ENCODE data around the gene MROH9. TPM values are rescaled to one million over a fixed set of nuclear protein-coding genes. Genes with fewer than 3 reads are reported as not detected.

The MROH9 gene
- total RNA-seq, 1 donor from 2014 or later: not detected

DNA sequence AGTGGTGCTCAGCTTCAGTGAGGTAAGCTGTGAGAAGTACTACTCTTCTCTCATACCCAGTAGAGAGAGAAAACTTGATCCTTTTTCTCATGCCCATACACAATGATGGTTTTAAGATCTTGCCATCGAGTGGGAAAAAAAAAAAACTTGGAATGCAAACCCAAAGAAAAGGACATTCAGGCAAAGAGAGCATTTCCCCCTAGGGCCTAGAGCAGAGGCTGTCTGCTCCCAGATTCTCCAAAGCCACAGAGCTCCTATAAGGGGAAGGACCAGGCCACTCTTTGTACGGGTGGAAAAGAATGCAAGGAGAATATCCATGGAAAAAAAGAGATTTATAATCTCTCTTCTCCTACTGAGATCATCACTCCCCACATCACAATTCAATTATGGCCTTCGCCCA lies 34.9 kb downstream of the MROH9 start:
- H3K4me1 Mint-ChIP-seq (ENCODE audit: low read depth): peaks cover 8% of the 10 kb centered on the region
- peaks cover 5% of the 10 kb centered on the region for H3K9me3 Mint-ChIP-seq (ENCODE audit: low read depth)
- no peak overlapping the region for H3K4me3 Mint-ChIP-seq (ENCODE audit: unreplicated experiment)
- H3K27ac Mint-ChIP-seq (ENCODE audit: unreplicated experiment): no peak overlapping the region
- no peak for DNase-seq (ENCODE audit: low spot score)
- TF ChIP-seq, protein P1, sequence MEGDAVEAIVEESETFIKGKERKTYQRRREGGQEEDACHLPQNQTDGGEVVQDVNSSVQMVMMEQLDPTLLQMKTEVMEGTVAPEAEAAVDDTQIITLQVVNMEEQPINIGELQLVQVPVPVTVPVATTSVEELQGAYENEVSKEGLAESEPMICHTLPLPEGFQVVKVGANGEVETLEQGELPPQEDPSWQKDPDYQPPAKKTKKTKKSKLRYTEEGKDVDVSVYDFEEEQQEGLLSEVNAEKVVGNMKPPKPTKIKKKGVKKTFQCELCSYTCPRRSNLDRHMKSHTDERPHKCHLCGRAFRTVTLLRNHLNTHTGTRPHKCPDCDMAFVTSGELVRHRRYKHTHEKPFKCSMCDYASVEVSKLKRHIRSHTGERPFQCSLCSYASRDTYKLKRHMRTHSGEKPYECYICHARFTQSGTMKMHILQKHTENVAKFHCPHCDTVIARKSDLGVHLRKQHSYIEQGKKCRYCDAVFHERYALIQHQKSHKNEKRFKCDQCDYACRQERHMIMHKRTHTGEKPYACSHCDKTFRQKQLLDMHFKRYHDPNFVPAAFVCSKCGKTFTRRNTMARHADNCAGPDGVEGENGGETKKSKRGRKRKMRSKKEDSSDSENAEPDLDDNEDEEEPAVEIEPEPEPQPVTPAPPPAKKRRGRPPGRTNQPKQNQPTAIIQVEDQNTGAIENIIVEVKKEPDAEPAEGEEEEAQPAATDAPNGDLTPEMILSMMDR (IDR thresholded peaks at IDR 0.05): no peak
- peaks cover 3% of the 10 kb centered on the region for H3K27me3 Mint-ChIP-seq (ENCODE audit: low read depth)
- peaks cover 3% of the 10 kb centered on the region for H3K36me3 Mint-ChIP-seq (ENCODE audit: low read depth)

DNA sequence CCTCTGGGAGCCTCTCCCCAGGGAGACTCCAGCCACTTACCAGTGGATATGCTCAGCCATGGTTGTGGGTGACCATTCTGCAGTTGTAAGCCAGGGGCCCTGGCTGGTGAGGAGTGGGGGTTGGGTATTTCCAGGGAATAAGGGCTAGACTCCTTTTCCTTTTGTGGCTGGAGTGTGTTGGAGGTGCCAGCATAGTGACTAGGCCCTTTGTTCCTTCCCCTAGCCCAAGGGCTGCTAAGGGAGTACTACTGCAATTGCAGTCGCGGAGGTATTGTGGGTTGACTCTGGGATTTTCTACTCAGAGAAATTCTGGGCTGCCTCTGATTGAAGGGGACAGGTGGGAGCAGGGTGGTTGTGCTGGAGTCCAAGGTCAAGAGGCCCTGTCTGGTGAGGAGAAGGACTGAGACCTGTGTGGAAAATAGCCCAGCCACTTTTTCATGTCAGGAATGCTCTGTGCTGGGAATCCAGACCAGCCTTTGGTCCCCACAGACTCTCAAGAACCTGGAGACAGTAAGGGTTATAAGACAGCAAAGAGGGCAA lies 43.1 kb downstream of the MROH9 start:
- H3K4me3 Mint-ChIP-seq (ENCODE audit: unreplicated experiment): no peak overlapping the region
- H3K9me3 Mint-ChIP-seq (ENCODE audit: low read depth): peaks cover 38% of the 10 kb centered on the region
- H3K4me1 Mint-ChIP-seq (ENCODE audit: low read depth): no peaks in the 10 kb centered on the region
- peaks cover 2% of the 10 kb centered on the region for H3K27me3 Mint-ChIP-seq (ENCODE audit: low read depth)
- DNase-seq (ENCODE audit: low spot score): no peak
- no peak overlapping the region for H3K27ac Mint-ChIP-seq (ENCODE audit: unreplicated experiment)
- TF ChIP-seq, protein P1 (IDR thresholded peaks at IDR 0.05): no peak
- H3K36me3 Mint-ChIP-seq (ENCODE audit: low read depth): peaks cover 6% of the 10 kb centered on the region

DNA sequence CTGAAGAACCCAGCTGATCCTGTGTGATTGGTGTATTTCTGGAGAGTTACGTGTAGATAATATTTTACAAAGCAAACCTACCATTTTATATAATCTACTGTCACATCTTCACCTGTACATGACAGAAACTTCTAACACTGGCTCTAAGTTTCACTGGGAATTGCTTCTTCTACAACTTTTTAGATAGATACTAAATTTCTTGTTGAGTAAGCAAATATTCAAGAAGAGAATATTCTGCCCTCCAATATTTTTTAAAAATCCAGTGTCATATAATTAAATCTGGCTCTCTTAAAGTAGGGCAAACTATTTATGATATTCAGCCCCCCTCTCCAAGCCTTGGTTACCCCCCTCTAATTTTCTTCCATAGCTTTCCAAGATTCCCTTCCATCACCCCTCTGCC lies 50.1 kb downstream of the MROH9 start:
- Mint-ChIP-seq H3K4me1 (ENCODE audit: low read depth) (no peaks in the 10 kb centered on the region), H3K9me3 (ENCODE audit: low read depth) (peaks cover 7% of the 10 kb centered on the region), H3K36me3 (ENCODE audit: low read depth) (peaks cover 1% of the 10 kb centered on the region), H3K27ac (ENCODE audit: unreplicated experiment) (no peak overlapping the region), H3K27me3 (ENCODE audit: low read depth) (peaks cover 2% of the 10 kb centered on the region), H3K4me3 (ENCODE audit: unreplicated experiment) (no peak overlapping the region)
- no peak for DNase-seq (ENCODE audit: low spot score)
- TF ChIP-seq, protein P1 (IDR thresholded peaks at IDR 0.05): no peak

DNA sequence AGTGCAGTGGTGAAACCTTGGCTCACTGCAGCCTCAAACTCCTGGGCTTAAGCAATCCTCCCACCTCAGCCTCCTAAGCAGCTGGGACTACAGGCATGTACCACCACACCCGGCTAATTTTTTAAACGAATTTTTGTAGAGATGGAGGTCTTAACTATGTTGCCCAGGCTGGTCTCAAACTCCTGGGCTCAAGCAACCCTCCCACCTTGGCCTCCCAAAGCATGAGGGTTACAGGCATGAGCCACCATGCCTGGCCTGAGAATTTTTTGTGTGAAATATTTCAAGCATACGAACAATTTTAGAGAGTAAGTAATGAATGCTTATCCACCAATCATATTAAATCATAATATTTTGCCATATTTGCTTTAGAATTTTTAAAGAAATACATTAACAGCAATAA lies 51.6 kb downstream of the MROH9 start:
- H3K36me3 Mint-ChIP-seq (ENCODE audit: low read depth): no peaks in the 10 kb centered on the region
- TF ChIP-seq, protein P1 (IDR thresholded peaks at IDR 0.05): no peak
- DNase-seq (ENCODE audit: low spot score): no peak
- H3K9me3 Mint-ChIP-seq (ENCODE audit: low read depth): no peaks in the 10 kb centered on the region
- peaks cover 2% of the 10 kb centered on the region for H3K27me3 Mint-ChIP-seq (ENCODE audit: low read depth)
- no peaks in the 10 kb centered on the region for H3K4me1 Mint-ChIP-seq (ENCODE audit: low read depth)
- no peak overlapping the region for H3K27ac Mint-ChIP-seq (ENCODE audit: unreplicated experiment)
- no peak overlapping the region for H3K4me3 Mint-ChIP-seq (ENCODE audit: unreplicated experiment)

DNA sequence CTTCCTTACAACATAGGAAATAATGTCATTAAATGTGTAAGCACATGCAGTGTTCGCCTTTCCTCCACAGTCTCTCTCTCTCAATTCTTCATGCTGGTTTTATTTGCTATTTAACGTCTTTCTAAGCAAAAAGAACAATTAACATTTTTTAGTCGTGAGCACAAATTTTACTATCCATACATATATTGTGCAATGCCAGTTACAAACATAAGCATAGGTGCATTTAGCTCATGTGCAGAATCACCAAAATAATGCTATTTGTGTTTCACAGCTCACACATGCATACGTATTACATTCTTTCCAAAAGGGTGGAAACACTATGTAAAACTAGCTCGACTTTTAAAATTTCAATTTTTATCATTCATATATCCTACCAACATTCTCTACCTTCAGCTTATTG lies 52.1 kb downstream of the MROH9 start:
- no peak overlapping the region for H3K27ac Mint-ChIP-seq (ENCODE audit: unreplicated experiment)
- H3K36me3 Mint-ChIP-seq (ENCODE audit: low read depth): no peaks in the 10 kb centered on the region
- H3K27me3 Mint-ChIP-seq (ENCODE audit: low read depth): peaks cover 2% of the 10 kb centered on the region
- TF ChIP-seq, protein P1 (IDR thresholded peaks at IDR 0.05): no peak
- no peak overlapping the region for H3K4me3 Mint-ChIP-seq (ENCODE audit: unreplicated experiment)
- no peaks in the 10 kb centered on the region for H3K4me1 Mint-ChIP-seq (ENCODE audit: low read depth)
- DNase-seq (ENCODE audit: low spot score): no peak
- H3K9me3 Mint-ChIP-seq (ENCODE audit: low read depth): no peaks in the 10 kb centered on the region

Measured in chondrocyte (in vitro differentiated cells).